WERI-Rb-1 (cell line): ENCODE results near the gene EID2B.

Experiments
- DNase-seq: peaks from one replicate; pipeline ENCODE4 v3.0.0-alpha.2; 2020
- H3K27ac ChIP-seq: fragments of 250-450 bp; sonication (Bioruptor Pico); 2 replicates; pipeline ENCODE4 v1.5.1; 2020; ENCODE audit warnings: mild to moderate bottlenecking, moderate library complexity
- H3K27me3 ChIP-seq: fragments of 250-450 bp; sonication (Bioruptor Pico); 2 replicates; pipeline ENCODE4 v1.5.1; 2021; ENCODE audit warnings: mild to moderate bottlenecking, low read depth, moderate library complexity; ENCODE audit not compliant: insufficient read depth, severe bottlenecking
- H3K36me3 ChIP-seq: fragments of 250-450 bp; sonication (Bioruptor Pico); 2 replicates; pipeline ENCODE4 v1.5.1; 2020; ENCODE audit warnings: mild to moderate bottlenecking, moderate library complexity
- H3K4me3 ChIP-seq: 2 replicates; pipeline ENCODE4 v1.5.1; 2011; ENCODE audit warnings: low read depth, mild to moderate bottlenecking, control low read depth, low read length
- H3K9me3 ChIP-seq: fragments of 250-450 bp; sonication (Bioruptor Pico); 2 replicates; pipeline ENCODE4 v1.5.1; 2021; ENCODE audit warnings: mild to moderate bottlenecking, moderate library complexity; ENCODE audit not compliant: severe bottlenecking
- CTCF ChIP-seq: IDR thresholded peaks from 2 replicates; pipeline ENCODE4 v1.5.1; 2011; ENCODE audit warnings: low read depth, mild to moderate bottlenecking, control low read depth, inconsistent platforms, low read length

Gene EID2B

GRCh38 chr19:39497996-39498797, 34.5 kb downstream of the EID2B start:
- TF ChIP-seq CTCF: peak; percentile 31; the same call in 1 of the 2 replicates
- peaks cover 8% of the 10 kb centered on the region for H3K36me3 ChIP-seq
- DNase-seq: peak; percentile 83
- peak overlapping the region; percentile 73 for H3K4me3 ChIP-seq
- peak overlapping the region; percentile 78 for H3K27ac ChIP-seq
- H3K27me3 ChIP-seq: no peaks in the 10 kb centered on the region
- no peaks in the 10 kb centered on the region for H3K9me3 ChIP-seq

- no peaks in the 10 kb centered on the region for H3K27me3 ChIP-seq
- no peaks in the 10 kb centered on the region for H3K9me3 ChIP-seq
- no peak for DNase-seq
- peak overlapping the region; percentile 73 for H3K4me3 ChIP-seq
- TF ChIP-seq CTCF: no peak
- peak overlapping the region; percentile 78 for H3K27ac ChIP-seq
- peaks cover 6% of the 10 kb centered on the region for H3K36me3 ChIP-seq
Observed at GRCh38 chr19:39497701-39497995, 35.0 kb downstream of the EID2B start.

- peaks cover 10% of the 10 kb centered on the region for H3K36me3 ChIP-seq
- no peak for TF ChIP-seq CTCF
- DNase-seq: no peak
- no peaks in the 10 kb centered on the region for H3K9me3 ChIP-seq
- H3K27ac ChIP-seq: no peak overlapping the region
- H3K4me3 ChIP-seq: no peak overlapping the region
- no peaks in the 10 kb centered on the region for H3K27me3 ChIP-seq
Observed at GRCh38 chr19:39496063-39496462, 36.6 kb downstream of the EID2B start.

- TF ChIP-seq CTCF: no peak
- H3K36me3 ChIP-seq: peaks cover 24% of the 10 kb centered on the region
- H3K27ac ChIP-seq: no peak overlapping the region
- no peak for DNase-seq
- H3K9me3 ChIP-seq: no peaks in the 10 kb centered on the region
- H3K27me3 ChIP-seq: no peaks in the 10 kb centered on the region
- H3K4me3 ChIP-seq: no peak overlapping the region
Observed at GRCh38 chr19:39494661-39495060, 38.0 kb downstream of the EID2B start.

- H3K36me3 ChIP-seq: peaks cover 43% of the 10 kb centered on the region
- TF ChIP-seq CTCF: no peak
- H3K27ac ChIP-seq: no peak overlapping the region
- H3K9me3 ChIP-seq: no peaks in the 10 kb centered on the region
- H3K4me3 ChIP-seq: no peak overlapping the region
- no peak for DNase-seq
- no peaks in the 10 kb centered on the region for H3K27me3 ChIP-seq
Observed at GRCh38 chr19:39492788-39493187, 39.9 kb downstream of the EID2B start.

GRCh38 chr19:39492225-39492624, 40.4 kb downstream of the EID2B start:
- DNase-seq: no peak
- Histone ChIP-seq H3K36me3 (peaks cover 49% of the 10 kb centered on the region), H3K27me3 (no peaks in the 10 kb centered on the region), H3K27ac (no peak overlapping the region), H3K4me3 (no peak overlapping the region), H3K9me3 (no peaks in the 10 kb centered on the region)
- no peak for TF ChIP-seq CTCF
